ENCODE results near the gene MROH7. TPM values are rescaled to one million over a fixed set of nuclear protein-coding genes. Genes with fewer than 3 reads are reported as not detected.

Gene MROH7
- total RNA-seq, 6 experiments from 2014 or later, result 0.09 TPM; not detected in 5

DNA sequence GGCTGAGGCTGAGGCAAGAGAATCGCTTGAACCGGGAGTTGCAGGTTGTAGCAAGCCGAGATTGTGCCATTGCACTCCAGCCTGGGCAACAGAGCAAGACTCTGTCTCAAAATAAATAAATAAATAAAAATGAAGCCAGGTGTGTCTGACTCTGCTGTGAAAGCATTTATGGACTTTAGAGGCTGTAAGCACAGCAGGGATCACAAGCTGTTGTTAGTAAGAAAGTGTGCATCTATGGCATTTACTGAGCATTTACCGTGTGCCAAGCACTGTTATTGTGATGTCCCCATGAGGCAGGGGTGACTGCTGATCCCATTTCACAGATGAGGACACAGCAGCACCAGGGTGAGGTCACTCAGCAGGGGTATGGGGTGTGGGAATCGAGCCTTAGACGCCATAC lies 38.3 kb upstream of the MROH7 start:
- Mint-ChIP-seq H3K36me3 (ENCODE audit: low read depth) (no peaks in the 10 kb centered on the region), H3K27ac (no peak overlapping the region), H3K4me3 (no peak overlapping the region), H3K9me3 (no peaks in the 10 kb centered on the region), H3K27me3 (ENCODE audit: insufficient read depth) (no peaks in the 10 kb centered on the region), H3K4me1 (ENCODE audit: low read depth) (no peaks in the 10 kb centered on the region)
- TF ChIP-seq, protein P1, sequence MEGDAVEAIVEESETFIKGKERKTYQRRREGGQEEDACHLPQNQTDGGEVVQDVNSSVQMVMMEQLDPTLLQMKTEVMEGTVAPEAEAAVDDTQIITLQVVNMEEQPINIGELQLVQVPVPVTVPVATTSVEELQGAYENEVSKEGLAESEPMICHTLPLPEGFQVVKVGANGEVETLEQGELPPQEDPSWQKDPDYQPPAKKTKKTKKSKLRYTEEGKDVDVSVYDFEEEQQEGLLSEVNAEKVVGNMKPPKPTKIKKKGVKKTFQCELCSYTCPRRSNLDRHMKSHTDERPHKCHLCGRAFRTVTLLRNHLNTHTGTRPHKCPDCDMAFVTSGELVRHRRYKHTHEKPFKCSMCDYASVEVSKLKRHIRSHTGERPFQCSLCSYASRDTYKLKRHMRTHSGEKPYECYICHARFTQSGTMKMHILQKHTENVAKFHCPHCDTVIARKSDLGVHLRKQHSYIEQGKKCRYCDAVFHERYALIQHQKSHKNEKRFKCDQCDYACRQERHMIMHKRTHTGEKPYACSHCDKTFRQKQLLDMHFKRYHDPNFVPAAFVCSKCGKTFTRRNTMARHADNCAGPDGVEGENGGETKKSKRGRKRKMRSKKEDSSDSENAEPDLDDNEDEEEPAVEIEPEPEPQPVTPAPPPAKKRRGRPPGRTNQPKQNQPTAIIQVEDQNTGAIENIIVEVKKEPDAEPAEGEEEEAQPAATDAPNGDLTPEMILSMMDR (IDR thresholded peaks at IDR 0.05), result no peak
- DNase-seq, result no peak

DNA sequence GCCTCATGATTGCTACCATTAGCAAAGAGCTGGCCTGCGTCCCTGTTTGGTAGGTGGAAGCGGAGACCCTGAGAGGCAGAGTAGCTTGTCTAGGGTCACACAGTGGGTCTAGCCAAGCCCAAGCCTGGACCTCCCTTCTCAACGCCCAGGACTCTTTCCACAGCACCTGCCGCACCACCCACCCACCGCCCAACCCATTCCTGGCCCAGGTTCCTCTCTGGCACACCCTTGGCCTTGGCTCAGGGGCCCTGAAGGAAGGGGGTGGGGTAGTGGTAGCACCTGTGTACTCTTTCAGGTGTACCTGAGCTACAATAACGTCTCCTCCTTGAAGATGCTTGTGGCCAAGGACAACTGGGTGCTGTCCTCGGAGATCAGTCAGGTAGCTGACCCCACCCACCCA lies 37.5 kb upstream of the MROH7 start:
- no peaks in the 10 kb centered on the region for H3K9me3 Mint-ChIP-seq
- H3K27ac Mint-ChIP-seq, result no peak overlapping the region
- no peak overlapping the region for H3K4me3 Mint-ChIP-seq
- H3K4me1 Mint-ChIP-seq (ENCODE audit: low read depth), result no peaks in the 10 kb centered on the region
- H3K27me3 Mint-ChIP-seq (ENCODE audit: insufficient read depth), result no peaks in the 10 kb centered on the region; the same call in 1 of the 2 replicates
- no peak for DNase-seq
- TF ChIP-seq, protein P1 (IDR thresholded peaks at IDR 0.05), result no peak
- no peaks in the 10 kb centered on the region for H3K36me3 Mint-ChIP-seq (ENCODE audit: low read depth)

- DNase-seq, result no peak
- no peaks in the 10 kb centered on the region for H3K9me3 Mint-ChIP-seq
- H3K36me3 Mint-ChIP-seq (ENCODE audit: low read depth), result no peaks in the 10 kb centered on the region
- H3K27ac Mint-ChIP-seq, result no peak overlapping the region
- TF ChIP-seq, protein P1 (IDR thresholded peaks at IDR 0.05), result no peak
- H3K4me1 Mint-ChIP-seq (ENCODE audit: low read depth), result no peaks in the 10 kb centered on the region
- H3K4me3 Mint-ChIP-seq, result no peak overlapping the region
- no peaks in the 10 kb centered on the region; the same call in 1 of the 2 replicates for H3K27me3 Mint-ChIP-seq (ENCODE audit: insufficient read depth)
Observed at GRCh38 chr1:54604572-54605370, 36.8 kb upstream of the MROH7 start.

GRCh38 chr1:54606096-54606989 lies 35.2 kb upstream of the MROH7 start:
- H3K4me3 Mint-ChIP-seq, result no peak overlapping the region
- no peaks in the 10 kb centered on the region for H3K4me1 Mint-ChIP-seq (ENCODE audit: low read depth)
- TF ChIP-seq, protein P1 (IDR thresholded peaks at IDR 0.05), result no peak
- no peak for DNase-seq
- no peaks in the 10 kb centered on the region; the same call in 1 of the 2 replicates for H3K27me3 Mint-ChIP-seq (ENCODE audit: insufficient read depth)
- no peaks in the 10 kb centered on the region for H3K36me3 Mint-ChIP-seq (ENCODE audit: low read depth)
- H3K9me3 Mint-ChIP-seq, result no peaks in the 10 kb centered on the region
- no peak overlapping the region for H3K27ac Mint-ChIP-seq

DNA sequence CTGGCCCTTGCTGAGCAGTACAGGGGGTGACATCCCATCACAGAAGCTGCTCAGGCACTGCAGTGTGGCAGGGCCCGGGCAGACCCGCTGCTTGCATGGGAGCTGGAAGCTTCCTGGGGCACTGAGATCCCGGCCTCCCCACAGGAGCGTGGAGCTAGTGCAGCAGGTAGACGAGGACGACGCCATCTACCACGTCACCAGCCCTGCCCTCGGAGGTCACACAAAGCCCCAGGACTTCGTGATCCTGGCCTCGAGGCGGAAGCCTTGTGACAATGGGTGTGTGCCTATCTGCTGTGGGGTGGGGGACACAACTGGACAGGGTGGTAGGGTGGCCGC lies 34.6 kb upstream of the MROH7 start:
- H3K36me3 Mint-ChIP-seq (ENCODE audit: low read depth), result no peaks in the 10 kb centered on the region
- DNase-seq, result no peak
- no peak overlapping the region for H3K4me3 Mint-ChIP-seq
- TF ChIP-seq, protein P1 (IDR thresholded peaks at IDR 0.05), result no peak
- H3K27ac Mint-ChIP-seq, result no peak overlapping the region
- no peaks in the 10 kb centered on the region for H3K4me1 Mint-ChIP-seq (ENCODE audit: low read depth)
- no peaks in the 10 kb centered on the region; the same call in 1 of the 2 replicates for H3K27me3 Mint-ChIP-seq (ENCODE audit: insufficient read depth)
- no peaks in the 10 kb centered on the region for H3K9me3 Mint-ChIP-seq
